GM18520 (cell line): Measurements from ENCODE around the gene RAPGEF1.
"Not testable (repeated sequence)": the region's sequence is repeated elsewhere in the genome, so short reads cannot be mapped to it uniquely, and the experiment has no call there.

Experiments
- ATAC-seq: cut with Tn5 transposase; IDR thresholded peaks from one replicate; pipeline ENCODE4 v1.9.1; 2021; ENCODE audit not compliant: unreplicated experiment

Gene RAPGEF1

GRCh38 chr9:131673531-131673930, 66.3 kb downstream of the RAPGEF1 start:
- ATAC-seq: no peak

GRCh38 chr9:131673068-131673467, 66.8 kb downstream of the RAPGEF1 start:
- ATAC-seq: no peak

- no peak for ATAC-seq
Measured at GRCh38 chr9:131672451-131672850, 67.4 kb downstream of the RAPGEF1 start.

- ATAC-seq: no peak
Measured at GRCh38 chr9:131671133-131671520, 68.7 kb downstream of the RAPGEF1 start.

GRCh38 chr9:131670247-131671132, 69.4 kb downstream of the RAPGEF1 start:
- no peak for ATAC-seq

GRCh38 chr9:131669269-131670157, 70.4 kb downstream of the RAPGEF1 start:
- ATAC-seq: no peak

GRCh38 chr9:131668439-131669268, 71.2 kb downstream of the RAPGEF1 start:
- peak; percentile 37 for ATAC-seq

- ATAC-seq: peak; percentile 1
Measured at GRCh38 chr9:131668057-131668438, 71.8 kb downstream of the RAPGEF1 start.

GRCh38 chr9:131667576-131667975, 72.3 kb downstream of the RAPGEF1 start:
- ATAC-seq: no peak

GRCh38 chr9:131666774-131667173, 73.1 kb downstream of the RAPGEF1 start:
- no peak for ATAC-seq

GRCh38 chr9:131666029-131666428, 73.8 kb downstream of the RAPGEF1 start:
- ATAC-seq: no peak

GRCh38 chr9:131663288-131663687, 76.6 kb downstream of the RAPGEF1 start:
- no peak for ATAC-seq

GRCh38 chr9:131662289-131662621, 77.6 kb downstream of the RAPGEF1 start:
- not testable (repeated sequence) for ATAC-seq

- ATAC-seq: no peak
Measured at GRCh38 chr9:131661568-131662288, 78.1 kb downstream of the RAPGEF1 start.

GRCh38 chr9:131660466-131661405, 79.1 kb downstream of the RAPGEF1 start:
- ATAC-seq: no peak

- ATAC-seq: no peak
Measured at GRCh38 chr9:131658377-131659129, 81.3 kb downstream of the RAPGEF1 start.

GRCh38 chr9:131657940-131658339, 81.9 kb downstream of the RAPGEF1 start:
- no peak for ATAC-seq

- no peak for ATAC-seq
Measured at GRCh38 chr9:131657456-131657855, 82.4 kb downstream of the RAPGEF1 start.

GRCh38 chr9:131657037-131657377, 82.9 kb downstream of the RAPGEF1 start:
- peak; percentile 21 for ATAC-seq
